HepG2 (cell line): Measurements from ENCODE around the gene SYCE3. TPM values are rescaled to one million over a fixed set of nuclear protein-coding genes. Genes with fewer than 3 reads are reported as not detected.

Source experiments
- ATF1 ChIP-seq: IDR thresholded peaks from 2 replicates; pipeline ENCODE4 v1.6.1; 2016; ENCODE audit warnings: mild to moderate bottlenecking, control low read depth
- ATRX ChIP-seq: sonication (generic); formaldehyde crosslinking; IDR thresholded peaks from 2 replicates; pipeline ENCODE4 v1.4.0; 2020; ENCODE audit warnings: missing genetic modification reagents, borderline replicate concordance
- DNMT1 ChIP-seq: sonication (generic); formaldehyde crosslinking; IDR thresholded peaks from 2 replicates; pipeline ENCODE4 v1.5.1; 2020; ENCODE audit warnings: mild to moderate bottlenecking, missing genetic modification reagents
- HNF4G ChIP-seq, 2 experiments: sonication (generic) in 1 of 2; formaldehyde crosslinking in 1 of 2; IDR thresholded peaks; 2 replicates each; pipeline versions ENCODE4 v1.4.0 to v1.6.1; 2011 to 2020; ENCODE audit warnings: borderline replicate concordance in 2 of 2, low read depth in 2 of 2, mild to moderate bottlenecking in 2 of 2, low read length in 1 of 2, missing genetic modification reagents in 1 of 2, moderate library complexity in 1 of 2
- JUN ChIP-seq: sonication (generic); formaldehyde crosslinking; IDR thresholded peaks from 2 replicates; pipeline ENCODE4 v1.4.0; 2020; ENCODE audit warnings: mild to moderate bottlenecking, missing genetic modification reagents
- KDM5A ChIP-seq: fragments of 200-600 bp; sonication (generic); IDR thresholded peaks from 2 replicates; pipeline ENCODE4 v1.7.0; 2018; ENCODE audit warnings: antibody characterized with exemption, mild to moderate bottlenecking, low read length, borderline replicate concordance
- KLF15 ChIP-seq: sonication (generic); formaldehyde crosslinking; IDR thresholded peaks from 2 replicates; pipeline ENCODE4 v1.8.1; 2023; ENCODE audit warnings: borderline replicate concordance, mild to moderate bottlenecking, inconsistent platforms, missing genetic modification reagents, mixed read lengths
- MED13 ChIP-seq: sonication (generic); formaldehyde crosslinking; IDR thresholded peaks from 2 replicates; pipeline ENCODE4 v1.5.0; 2020; ENCODE audit warnings: missing genetic modification reagents
- POLR2G ChIP-seq: fragments of 200-400 bp; formaldehyde crosslinking; IDR thresholded peaks from 2 replicates; pipeline ENCODE4 v1.6.1; 2018; ENCODE audit warnings: mild to moderate bottlenecking, low read depth, low read length, moderate library complexity
- PTBP1 ChIP-seq: fragments of 200-400 bp; formaldehyde crosslinking; IDR thresholded peaks from 2 replicates; pipeline ENCODE4 v1.6.1; 2018; ENCODE audit warnings: low read length, low read depth; ENCODE audit not compliant: poor library complexity, severe bottlenecking
- RBM22 ChIP-seq: fragments of 200-400 bp; formaldehyde crosslinking; optimal IDR thresholded peaks from 2 replicates; pipeline ENCODE3; 2017; ENCODE audit warnings: mild to moderate bottlenecking, low read length, moderate library complexity
- ZNF329 ChIP-seq: sonication (generic); formaldehyde crosslinking; IDR thresholded peaks from 2 replicates; pipeline ENCODE4 v1.9.0; 2021; ENCODE audit warnings: low read depth, mild to moderate bottlenecking, missing genetic modification reagents
- ZNF607 ChIP-seq: sonication (generic); formaldehyde crosslinking; IDR thresholded peaks from 2 replicates; pipeline ENCODE4 v1.5.1; 2020; ENCODE audit warnings: missing genetic modification reagents, mild to moderate bottlenecking, borderline replicate concordance
- ZNF816 ChIP-seq: sonication (generic); formaldehyde crosslinking; IDR thresholded peaks from 2 replicates; pipeline ENCODE4 v1.8.0; 2022; ENCODE audit warnings: missing genetic modification reagents, mild to moderate bottlenecking, borderline replicate concordance
- ZSCAN12 ChIP-seq: sonication (generic); formaldehyde crosslinking; IDR thresholded peaks from 2 replicates; pipeline ENCODE4 v1.9.0; 2021; ENCODE audit warnings: mild to moderate bottlenecking, missing genetic modification reagents
- polyA plus RNA-seq, 8 experiments: library from polyadenylated mRNA; depleted of rRNA in 3 of 8; stranded (reverse) in 7 of 8; unstranded in 1 of 8; fragments of >200 nt; fragmentation: Illumina TruSeq in 4 of 8; extraction: Trizol in 4 of 8; gene quantifications; 2 replicates each; pipeline versions ENCODE4 v1.2.1 to v1.2.3, GENCODE V29; 2011 to 2016; ENCODE audit warnings: low read depth in 4 of 8, missing spikeins in 1 of 8, mixed read lengths in 1 of 8; ENCODE audit not compliant: insufficient read depth in 1 of 8
- total RNA-seq, 5 experiments: library from RNA; depleted of rRNA; stranded (reverse); fragments of >200 nt; fragmentation: Illumina TruSeq; extraction: Trizol; gene quantifications; 2 replicates each; pipeline ENCODE4 v1.2.3, GENCODE V29; 2016; ENCODE audit warnings: low read depth in 1 of 5
- TF ChIP-seq, protein P1 (sequence below): sonication (generic); formaldehyde crosslinking; IDR thresholded peaks from 2 replicates; pipeline ENCODE4 v1.5.0; 2020; ENCODE audit warnings: mild to moderate bottlenecking, missing genetic modification reagents
- TF ChIP-seq, protein P2 (sequence below), 2 experiments: sonication (generic) in 1 of 2; formaldehyde crosslinking in 1 of 2; IDR thresholded peaks; 2 replicates each; pipeline versions ENCODE4 v1.4.0 to v1.6.1; 2016 to 2020; ENCODE audit warnings: borderline replicate concordance in 1 of 2, low read depth in 1 of 2, mild to moderate bottlenecking in 1 of 2, missing genetic modification reagents in 1 of 2
- TF ChIP-seq, protein P3 (sequence below): sonication (generic); formaldehyde crosslinking; IDR thresholded peaks from 2 replicates; pipeline ENCODE4 v1.8.1; 2023; ENCODE audit warnings: missing genetic modification reagents, mild to moderate bottlenecking, borderline replicate concordance
- TF ChIP-seq, protein P4 (sequence below): sonication (generic); formaldehyde crosslinking; IDR thresholded peaks from 2 replicates; pipeline ENCODE4 v1.5.1; 2020; ENCODE audit warnings: missing genetic modification reagents, mild to moderate bottlenecking, borderline replicate concordance

Gene SYCE3
- total and polyA plus RNA-seq, 2 of the 13 experiments (the other 11 are each of a cell fraction or from before 2014, with no cell fraction given) = not detected

DNA sequence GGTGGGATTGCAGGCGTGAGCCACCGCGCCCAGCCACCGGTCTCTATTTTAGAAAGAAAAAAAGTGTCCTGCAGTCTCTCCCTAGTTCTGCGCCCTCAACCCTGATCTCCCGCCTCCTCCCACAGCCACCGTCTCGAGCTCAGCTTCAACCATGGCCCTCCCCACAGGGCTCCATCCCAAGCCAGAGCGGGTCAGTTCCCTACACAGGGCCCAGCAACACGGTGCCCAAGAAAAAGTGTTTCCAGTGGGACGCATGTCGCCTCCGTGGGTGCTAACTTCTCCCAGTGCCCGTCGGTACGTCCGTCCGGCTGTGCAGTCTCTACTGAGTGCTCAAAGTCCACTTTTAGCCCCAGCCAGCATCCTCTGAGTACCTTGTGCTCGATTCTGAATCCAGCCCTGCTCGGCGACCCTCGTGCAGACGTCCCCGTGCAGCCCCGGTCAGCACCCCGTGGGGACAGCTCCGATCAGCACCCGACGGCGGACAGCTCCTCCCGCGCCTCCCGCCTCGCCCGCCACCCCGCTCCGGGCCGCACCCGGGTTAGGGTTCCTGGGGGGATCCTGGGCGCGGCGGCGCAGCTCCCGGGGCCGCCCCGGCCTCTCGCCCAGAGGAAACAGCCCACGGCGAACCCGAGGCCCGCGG is 37.2 kb upstream of the SYCE3 start (continued):
- TF ChIP-seq, protein P1, sequence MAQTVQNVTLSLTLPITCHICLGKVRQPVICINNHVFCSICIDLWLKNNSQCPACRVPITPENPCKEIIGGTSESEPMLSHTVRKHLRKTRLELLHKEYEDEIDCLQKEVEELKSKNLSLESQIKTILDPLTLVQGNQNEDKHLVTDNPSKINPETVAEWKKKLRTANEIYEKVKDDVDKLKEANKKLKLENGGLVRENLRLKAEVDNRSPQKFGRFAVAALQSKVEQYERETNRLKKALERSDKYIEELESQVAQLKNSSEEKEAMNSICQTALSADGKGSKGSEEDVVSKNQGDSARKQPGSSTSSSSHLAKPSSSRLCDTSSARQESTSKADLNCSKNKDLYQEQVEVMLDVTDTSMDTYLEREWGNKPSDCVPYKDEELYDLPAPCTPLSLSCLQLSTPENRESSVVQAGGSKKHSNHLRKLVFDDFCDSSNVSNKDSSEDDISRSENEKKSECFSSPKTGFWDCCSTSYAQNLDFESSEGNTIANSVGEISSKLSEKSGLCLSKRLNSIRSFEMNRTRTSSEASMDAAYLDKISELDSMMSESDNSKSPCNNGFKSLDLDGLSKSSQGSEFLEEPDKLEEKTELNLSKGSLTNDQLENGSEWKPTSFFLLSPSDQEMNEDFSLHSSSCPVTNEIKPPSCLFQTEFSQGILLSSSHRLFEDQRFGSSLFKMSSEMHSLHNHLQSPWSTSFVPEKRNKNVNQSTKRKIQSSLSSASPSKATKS (CRISPR knock-in tag) = peak; percentile 65; the same call in 1 of the 2 replicates
- TF ChIP-seq JUN (peak; percentile 77), MED13 (CRISPR knock-in tag) (peak; percentile 98), RBM22 (no peak), ZSCAN12 (peak; percentile 100), PTBP1 (no peak), ZNF607 (CRISPR knock-in tag) (peak; percentile 100), ZNF816 (CRISPR knock-in tag) (peak; percentile 93), ATF1 (CRISPR knock-in tag) (no peak), KLF15 (CRISPR knock-in tag) (peak; percentile 99), ZNF329 (CRISPR knock-in tag) (peak; percentile 91), DNMT1 (CRISPR knock-in tag) (0 out of 2 replicates have a peak, but pooled peaks have one; percentile 86), ATRX (CRISPR knock-in tag) (peak; percentile 59; the same call in 1 of the 2 replicates), POLR2G (no peak), HNF4G (IDR thresholded peaks at IDR 0.05; ENCODE audit: borderline replicate concordance, low read depth, low read length) (no peak), HNF4G (CRISPR knock-in tag; IDR thresholded peaks at IDR 0.05; ENCODE audit: borderline replicate concordance, low read depth) (peak; percentile 42; the same call in 1 of the 2 replicates), KDM5A (no peak)
- TF ChIP-seq, protein P2, sequence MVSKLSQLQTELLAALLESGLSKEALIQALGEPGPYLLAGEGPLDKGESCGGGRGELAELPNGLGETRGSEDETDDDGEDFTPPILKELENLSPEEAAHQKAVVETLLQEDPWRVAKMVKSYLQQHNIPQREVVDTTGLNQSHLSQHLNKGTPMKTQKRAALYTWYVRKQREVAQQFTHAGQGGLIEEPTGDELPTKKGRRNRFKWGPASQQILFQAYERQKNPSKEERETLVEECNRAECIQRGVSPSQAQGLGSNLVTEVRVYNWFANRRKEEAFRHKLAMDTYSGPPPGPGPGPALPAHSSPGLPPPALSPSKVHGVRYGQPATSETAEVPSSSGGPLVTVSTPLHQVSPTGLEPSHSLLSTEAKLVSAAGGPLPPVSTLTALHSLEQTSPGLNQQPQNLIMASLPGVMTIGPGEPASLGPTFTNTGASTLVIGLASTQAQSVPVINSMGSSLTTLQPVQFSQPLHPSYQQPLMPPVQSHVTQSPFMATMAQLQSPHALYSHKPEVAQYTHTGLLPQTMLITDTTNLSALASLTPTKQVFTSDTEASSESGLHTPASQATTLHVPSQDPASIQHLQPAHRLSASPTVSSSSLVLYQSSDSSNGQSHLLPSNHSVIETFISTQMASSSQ (IDR thresholded peaks at IDR 0.05; ENCODE audit: low read depth) = no peak
- TF ChIP-seq, protein P2 (CRISPR knock-in tag; IDR thresholded peaks at IDR 0.05; ENCODE audit: borderline replicate concordance) = peak; percentile 72
- TF ChIP-seq, protein P3, sequence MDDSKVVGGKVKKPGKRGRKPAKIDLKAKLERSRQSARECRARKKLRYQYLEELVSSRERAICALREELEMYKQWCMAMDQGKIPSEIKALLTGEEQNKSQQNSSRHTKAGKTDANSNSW (CRISPR knock-in tag) = peak; percentile 98
- TF ChIP-seq, protein P4, sequence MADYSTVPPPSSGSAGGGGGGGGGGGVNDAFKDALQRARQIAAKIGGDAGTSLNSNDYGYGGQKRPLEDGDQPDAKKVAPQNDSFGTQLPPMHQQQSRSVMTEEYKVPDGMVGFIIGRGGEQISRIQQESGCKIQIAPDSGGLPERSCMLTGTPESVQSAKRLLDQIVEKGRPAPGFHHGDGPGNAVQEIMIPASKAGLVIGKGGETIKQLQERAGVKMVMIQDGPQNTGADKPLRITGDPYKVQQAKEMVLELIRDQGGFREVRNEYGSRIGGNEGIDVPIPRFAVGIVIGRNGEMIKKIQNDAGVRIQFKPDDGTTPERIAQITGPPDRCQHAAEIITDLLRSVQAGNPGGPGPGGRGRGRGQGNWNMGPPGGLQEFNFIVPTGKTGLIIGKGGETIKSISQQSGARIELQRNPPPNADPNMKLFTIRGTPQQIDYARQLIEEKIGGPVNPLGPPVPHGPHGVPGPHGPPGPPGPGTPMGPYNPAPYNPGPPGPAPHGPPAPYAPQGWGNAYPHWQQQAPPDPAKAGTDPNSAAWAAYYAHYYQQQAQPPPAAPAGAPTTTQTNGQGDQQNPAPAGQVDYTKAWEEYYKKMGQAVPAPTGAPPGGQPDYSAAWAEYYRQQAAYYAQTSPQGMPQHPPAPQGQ = no peak
